HCT116 (cell line): ENCODE data around the gene MOB2. TPM values are rescaled to one million over a fixed set of nuclear protein-coding genes. Genes with fewer than 3 reads are reported as not detected.

ENCODE experiments used
- ATAC-seq: fragments of 200-7000 bp; cut with Tn5 transposase; 2 replicates; pipeline ENCODE4 v1.9.1; 2020; ENCODE audit warnings: mild to moderate bottlenecking, moderate library complexity
- BruUV-seq: library from RNA; stranded (reverse); fragments of 400-500 nt; replicated peaks from 2 replicates; lab custom pipeline; 2021; lab: Mats Ljungman, UMichigan
- CTCF ChIA-PET: fragments of 300-600 bp; sonication (Branson Sonifier 250); formaldehyde crosslinking; loops from one replicate; lab custom pipeline; 2021; ENCODE audit warnings: antibody characterized with exemption; lab: Charles Lee
- POLR2A ChIA-PET: fragments of 300-600, 350-600 bp; sonication (Branson Sonifier 250); formaldehyde crosslinking; loops from one replicate; lab custom pipeline; 2021; ENCODE audit warnings: antibody characterized with exemption; lab: Charles Lee
- RAD21 ChIA-PET, 2 experiments: fragments of 300-600 bp; sonication (Branson Sonifier 250); formaldehyde crosslinking; loops; one replicate each; lab custom pipeline; 2023; ENCODE audit warnings: low total read pairs in 2 of 2; ENCODE audit not compliant: uncharacterized antibody in 2 of 2, unreplicated experiment in 2 of 2, low non-redundant PET in 1 of 2; lab: Charles Lee
- DNase-seq: peaks from one replicate; pipeline ENCODE4 v3.0.0-alpha.2; 2010; ENCODE audit warnings: low read depth, low spot score
- H2AFZ ChIP-seq: fragments of 200-600 bp; shearing (Covaris generic), sonication (generic); 2 replicates; pipeline ENCODE4 v1.6.1; 2017; ENCODE audit warnings: low read depth, mixed run types, mixed read lengths, antibody characterized with exemption, low read length; ENCODE audit not compliant: poor library complexity, severe bottlenecking
- H3K27ac ChIP-seq: 2 replicates; pipeline ENCODE4 v1.5.1; 2012; ENCODE audit warnings: low read depth, low read length
- H3K27me3 ChIP-seq: fragments of 200-600 bp; sonication (generic); 2 replicates; pipeline ENCODE4 v1.6.1; 2016; ENCODE audit warnings: mixed run types, low read length, mixed read lengths; ENCODE audit not compliant: insufficient read depth
- H3K36me3 ChIP-seq, 2 experiments: fragments of 200-500 bp in 1 of 2; fragments of 200-600 bp in 1 of 2; sonication (Bioruptor generic) in 1 of 2; sonication (generic) in 1 of 2; 2 replicates each; pipeline versions ENCODE4 v1.5.1 to v1.6.1; 2014 to 2016; ENCODE audit warnings: low read length in 2 of 2, inconsistent platforms in 1 of 2, mixed read lengths in 1 of 2, mixed run types in 1 of 2; ENCODE audit not compliant: insufficient read depth in 2 of 2, control insufficient read depth in 1 of 2
- H3K4me1 ChIP-seq, 2 experiments: fragments of 200-600 bp in 1 of 2; sonication (generic) in 1 of 2; 2 replicates each; pipeline versions ENCODE4 v1.5.1 to v1.6.1; 2012 to 2017; ENCODE audit warnings: low read length in 2 of 2, inconsistent platforms in 1 of 2, mild to moderate bottlenecking in 1 of 2, mixed read lengths in 1 of 2, mixed run types in 1 of 2, moderate library complexity in 1 of 2; ENCODE audit not compliant: insufficient read depth in 2 of 2, control insufficient read depth in 1 of 2
- H3K4me2 ChIP-seq: fragments of 200-600 bp; sonication (generic); 2 replicates; pipeline ENCODE4 v1.6.1; 2017; ENCODE audit warnings: mixed run types, low read length, mixed read lengths
- H3K4me3 ChIP-seq, 2 experiments: fragments of 200-600 bp in 1 of 2; sonication (generic) in 1 of 2; replicated peaks in 1 of 2; 2 replicates each; pipeline ENCODE4 v1.5.1; 2011 to 2016; ENCODE audit warnings: low read length in 2 of 2, control low read depth in 1 of 2, low read depth in 1 of 2, mild to moderate bottlenecking in 1 of 2, mixed read lengths in 1 of 2, mixed run types in 1 of 2
- H3K79me2 ChIP-seq: fragments of 200-600 bp; sonication (generic); 2 replicates; pipeline ENCODE4 v1.6.1; 2017; ENCODE audit warnings: mild to moderate bottlenecking, mixed run types, low read length, moderate library complexity, mixed read lengths; ENCODE audit not compliant: insufficient read depth
- H3K9ac ChIP-seq: fragments of 200-600 bp; sonication (generic); 2 replicates; pipeline ENCODE4 v1.6.1; 2016; ENCODE audit warnings: low read length, mixed read lengths
- H3K9me2 ChIP-seq: fragments of 200-600 bp; sonication (generic), shearing (Covaris generic); 2 replicates; pipeline ENCODE4 v1.6.1; 2017; ENCODE audit warnings: mixed run types, mild to moderate bottlenecking, moderate library complexity; ENCODE audit not compliant: insufficient read depth
- H3K9me3 ChIP-seq, 2 experiments: fragments of 200-500 bp in 1 of 2; fragments of 200-600 bp in 1 of 2; sonication (Bioruptor generic) in 1 of 2; sonication (generic) in 1 of 2; 2 replicates each; pipeline ENCODE4 v1.6.1; 2014 to 2017; ENCODE audit warnings: low read length in 2 of 2, mixed read lengths in 2 of 2, inconsistent platforms in 1 of 2, low read depth in 1 of 2, mild to moderate bottlenecking in 1 of 2, mixed run types in 1 of 2, moderate library complexity in 1 of 2; ENCODE audit not compliant: control insufficient read depth in 1 of 2, insufficient read depth in 1 of 2
- H4K20me1 ChIP-seq: fragments of 200-600 bp; sonication (generic), shearing (Covaris generic); 2 replicates; pipeline ENCODE4 v1.6.1; 2017; ENCODE audit warnings: mixed run types, mild to moderate bottlenecking, moderate library complexity; ENCODE audit not compliant: insufficient read depth
- ELF1 ChIP-seq: IDR thresholded peaks from 2 replicates; pipeline ENCODE4 v1.6.1; 2012; ENCODE audit warnings: low read depth, borderline replicate concordance
- EZH2phosphoT487 ChIP-seq: fragments of 200-600 bp; IDR thresholded peaks from 2 replicates; pipeline ENCODE4 v1.6.1; 2018; ENCODE audit warnings: antibody characterized with exemption, borderline replicate concordance
- JUND ChIP-seq: IDR thresholded peaks from 2 replicates; pipeline ENCODE4 v1.6.1; 2012
- POLR2A ChIP-seq: IDR thresholded peaks from 2 replicates; pipeline ENCODE4 v1.7.0; 2011; ENCODE audit warnings: borderline replicate concordance; ENCODE audit not compliant: insufficient read depth, insufficient read length; ENCODE audit errors: extremely low read depth
- SRF ChIP-seq: IDR thresholded peaks from 2 replicates; pipeline ENCODE4 v1.6.1; 2012; ENCODE audit warnings: low read depth
- ZNF274 ChIP-seq: fragments of 200-500 bp; sonication (Bioruptor generic); IDR thresholded peaks from 2 replicates; pipeline ENCODE4 v1.6.1; 2014; ENCODE audit warnings: mild to moderate bottlenecking, low read depth, low read length, inconsistent platforms
- intact Hi-C: fragments of 100-400 bp; cut with micrococcal nuclease; formaldehyde crosslinking; loops from 2 replicates; pipeline ENCODE4 v1.10.0; 2022
- total RNA-seq: library from RNA; stranded (reverse); gene quantifications from one replicate; pipeline ENCODE4 v1.2.1, GENCODE V29; 2021; ENCODE audit not compliant: unreplicated experiment

MOB2 gene
- total RNA-seq, 1 experiment from 2014 or later = 25.7 TPM

GRCh38 chr11:1473786-1474185 is 12.8 kb downstream of the MOB2 start:
- H3K4me3 ChIP-seq = no peak overlapping the region
- H3K79me2 ChIP-seq = no peaks in the 10 kb centered on the region
- no peaks in the 10 kb centered on the region for H3K4me1 ChIP-seq
- no peaks in the 10 kb centered on the region for H3K9me3 ChIP-seq
- ATAC-seq (no peak), DNase-seq (no peak)
- H3K27me3 ChIP-seq = no peaks in the 10 kb centered on the region
- no peak overlapping the region for H3K4me2 ChIP-seq
- no peaks in the 10 kb centered on the region for H3K9me2 ChIP-seq
- no peaks in the 10 kb centered on the region for H4K20me1 ChIP-seq
- H2AFZ ChIP-seq = no peak overlapping the region
- no peak overlapping the region for H3K9ac ChIP-seq
- no TSS peak for BruUV-seq
- no peak overlapping the region for H3K27ac ChIP-seq
- POLR2A ChIA-PET = no interaction called here
- CTCF ChIA-PET = no interaction called here
- RAD21 ChIA-PET = no interaction called here
- intact Hi-C loops = no loop called here
- TF ChIP-seq ELF1 = no peak
- TF ChIP-seq SRF = no peak
- H3K36me3 ChIP-seq = no peaks in the 10 kb centered on the region

GRCh38 chr11:1473011-1473628 is 13.5 kb downstream of the MOB2 start:
- DNase-seq (no peak), ATAC-seq (no peak)
- ChIA-PET CTCF (no interaction called here), RAD21 (no interaction called here), POLR2A (no interaction called here)
- intact Hi-C loops = no loop called here
- H3K4me3 ChIP-seq = no peak overlapping the region
- no peaks in the 10 kb centered on the region for H3K27me3 ChIP-seq
- no peak overlapping the region for H2AFZ ChIP-seq
- no peaks in the 10 kb centered on the region for H4K20me1 ChIP-seq
- H3K4me2 ChIP-seq = no peak overlapping the region
- no TSS peak for BruUV-seq
- H3K9me3 ChIP-seq = no peaks in the 10 kb centered on the region
- H3K9ac ChIP-seq = no peak overlapping the region
- no peaks in the 10 kb centered on the region for H3K4me1 ChIP-seq
- no peaks in the 10 kb centered on the region for H3K9me2 ChIP-seq
- H3K79me2 ChIP-seq = no peaks in the 10 kb centered on the region
- H3K36me3 ChIP-seq = no peaks in the 10 kb centered on the region
- H3K27ac ChIP-seq = no peak overlapping the region; the same call in 1 of the 2 replicates
- TF ChIP-seq JUND (no peak), EZH2phosphoT487 (no peak), POLR2A (no peak), ZNF274 (no peak)
